GM12873 (cell line): Measurements from ENCODE around the gene ZNF343.

Source experiments
- TF ChIP-seq, protein P1 (sequence below): IDR thresholded peaks from 2 replicates; pipeline ENCODE4 v1.5.1; 2012; ENCODE audit warnings: low read depth, mild to moderate bottlenecking, moderate library complexity, low read length, control low read depth; ENCODE audit not compliant: insufficient read depth; ENCODE audit errors: missing control alignments

ZNF343 gene

DNA sequence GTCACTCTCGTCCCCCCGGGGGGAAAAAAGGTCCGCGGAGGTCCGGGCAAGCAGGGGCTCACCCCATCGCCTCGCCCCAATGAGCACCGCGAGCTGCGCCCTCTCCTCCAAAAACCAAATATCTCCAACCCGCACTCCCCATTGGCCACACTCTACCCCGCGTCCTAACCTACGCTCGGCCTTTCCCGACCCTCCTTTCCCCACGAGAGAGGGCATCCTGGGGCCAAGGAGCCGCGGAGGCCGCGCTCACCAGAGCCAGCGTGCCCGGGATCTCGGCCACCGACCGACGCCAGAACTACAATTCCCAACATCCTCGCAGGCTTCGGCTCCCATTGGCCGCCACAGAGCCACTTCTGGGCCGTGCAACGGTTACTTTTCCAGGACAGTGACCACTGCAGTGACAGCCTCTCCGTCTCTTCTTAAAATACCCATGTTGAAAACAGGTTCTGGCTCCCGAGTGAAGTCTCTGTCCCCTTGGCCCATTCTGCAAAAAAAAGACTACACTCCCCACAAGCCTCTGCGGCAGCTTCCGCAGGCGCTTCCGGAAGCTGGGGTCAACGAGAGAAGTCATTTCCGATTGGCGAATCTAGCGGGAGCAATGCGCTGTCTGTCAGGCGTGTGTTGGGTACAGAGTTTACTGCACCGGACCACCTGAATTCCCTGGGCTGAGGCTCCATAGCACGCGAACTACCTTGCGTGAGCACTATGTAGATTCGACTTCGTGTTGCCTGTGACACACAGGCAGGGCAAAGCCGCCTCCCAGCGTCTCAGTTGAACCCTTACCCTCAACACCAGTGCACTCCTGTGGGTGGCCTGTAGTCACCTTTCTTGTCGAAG is at the start of gene ZNF343:
Gene ZNF343, minus strand, starts transcription at position 285 of the 837 bp plus-strand sequence. CDS start 15,020 bp downstream, outside the sequence.
- TF ChIP-seq, protein P1, sequence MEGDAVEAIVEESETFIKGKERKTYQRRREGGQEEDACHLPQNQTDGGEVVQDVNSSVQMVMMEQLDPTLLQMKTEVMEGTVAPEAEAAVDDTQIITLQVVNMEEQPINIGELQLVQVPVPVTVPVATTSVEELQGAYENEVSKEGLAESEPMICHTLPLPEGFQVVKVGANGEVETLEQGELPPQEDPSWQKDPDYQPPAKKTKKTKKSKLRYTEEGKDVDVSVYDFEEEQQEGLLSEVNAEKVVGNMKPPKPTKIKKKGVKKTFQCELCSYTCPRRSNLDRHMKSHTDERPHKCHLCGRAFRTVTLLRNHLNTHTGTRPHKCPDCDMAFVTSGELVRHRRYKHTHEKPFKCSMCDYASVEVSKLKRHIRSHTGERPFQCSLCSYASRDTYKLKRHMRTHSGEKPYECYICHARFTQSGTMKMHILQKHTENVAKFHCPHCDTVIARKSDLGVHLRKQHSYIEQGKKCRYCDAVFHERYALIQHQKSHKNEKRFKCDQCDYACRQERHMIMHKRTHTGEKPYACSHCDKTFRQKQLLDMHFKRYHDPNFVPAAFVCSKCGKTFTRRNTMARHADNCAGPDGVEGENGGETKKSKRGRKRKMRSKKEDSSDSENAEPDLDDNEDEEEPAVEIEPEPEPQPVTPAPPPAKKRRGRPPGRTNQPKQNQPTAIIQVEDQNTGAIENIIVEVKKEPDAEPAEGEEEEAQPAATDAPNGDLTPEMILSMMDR = peak; percentile 10

DNA sequence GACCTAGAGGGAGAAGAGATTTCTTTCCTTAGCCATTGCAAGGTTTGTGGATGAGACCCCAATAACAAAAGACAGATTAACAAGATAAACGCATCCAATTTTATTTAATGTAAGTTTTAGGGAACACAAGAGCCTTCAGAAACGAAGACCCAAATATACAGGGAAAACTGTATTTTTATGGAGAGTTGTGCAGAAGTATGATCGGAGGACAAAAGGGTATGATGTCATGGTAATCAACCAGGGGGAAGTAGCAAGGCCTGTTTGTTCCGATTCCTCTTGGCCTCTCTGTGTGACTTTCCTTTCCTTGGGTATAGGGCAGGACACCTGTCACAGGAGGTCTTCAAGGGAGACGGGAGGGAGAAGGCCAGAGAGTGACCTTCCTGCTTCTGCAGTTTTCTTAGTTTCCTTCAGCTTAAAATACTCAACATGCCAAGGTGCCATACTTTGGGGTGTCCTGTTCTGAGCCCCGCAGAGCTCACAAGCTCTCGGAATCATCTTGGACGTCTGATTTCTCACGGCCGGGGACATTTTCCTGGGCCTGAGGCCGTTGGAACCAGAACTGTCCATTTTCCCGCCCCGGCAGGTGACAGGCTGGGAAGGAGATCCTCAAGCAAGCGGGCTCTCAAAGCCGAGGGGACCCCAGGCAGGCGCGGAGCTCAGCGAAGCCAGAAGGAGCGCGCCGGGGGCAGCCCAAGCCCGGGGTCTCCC is 49.3 kb upstream of the ZNF343 start:
- TF ChIP-seq, protein P1 = no peak

DNA sequence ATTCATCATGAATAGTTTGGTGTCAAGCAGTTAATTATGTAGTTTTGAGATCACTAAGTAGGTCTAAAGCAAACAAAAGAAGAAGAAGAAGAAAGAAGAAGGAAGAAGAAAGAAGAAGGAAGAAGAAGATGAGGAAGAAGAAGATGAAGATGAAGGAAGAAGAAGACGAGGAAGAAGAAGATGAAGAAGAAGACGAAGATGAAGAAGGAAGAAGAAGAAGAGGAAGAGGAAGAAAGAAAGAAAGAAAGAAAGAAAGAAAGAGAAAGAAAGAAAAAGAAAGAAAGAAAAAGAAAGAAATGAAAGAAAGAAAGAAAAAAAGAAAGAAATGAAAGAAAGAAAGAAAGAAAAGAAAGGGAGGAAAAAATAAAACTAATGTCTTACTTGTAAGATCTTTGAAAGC is 36.9 kb upstream of the ZNF343 start:
- TF ChIP-seq, protein P1 = no peak

DNA sequence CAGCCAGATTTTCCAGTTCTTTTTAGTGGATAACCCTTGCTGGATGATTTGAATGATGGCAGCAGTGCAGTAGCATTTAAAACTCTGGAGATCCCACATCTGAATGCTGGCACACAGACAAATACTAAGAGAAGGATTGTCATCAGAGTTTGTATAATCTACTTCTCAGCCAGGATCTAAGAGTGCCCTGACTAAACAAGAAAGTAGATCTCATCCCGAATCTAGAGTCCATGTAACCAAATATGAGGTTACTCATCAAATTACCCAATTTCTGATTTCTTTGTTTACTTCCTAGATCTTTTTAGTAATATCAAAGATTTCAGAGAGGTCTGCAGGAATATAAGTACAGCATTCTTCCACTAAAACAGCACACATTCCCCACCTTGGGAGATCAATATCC is 35.5 kb upstream of the ZNF343 start:
- TF ChIP-seq, protein P1 = no peak

DNA sequence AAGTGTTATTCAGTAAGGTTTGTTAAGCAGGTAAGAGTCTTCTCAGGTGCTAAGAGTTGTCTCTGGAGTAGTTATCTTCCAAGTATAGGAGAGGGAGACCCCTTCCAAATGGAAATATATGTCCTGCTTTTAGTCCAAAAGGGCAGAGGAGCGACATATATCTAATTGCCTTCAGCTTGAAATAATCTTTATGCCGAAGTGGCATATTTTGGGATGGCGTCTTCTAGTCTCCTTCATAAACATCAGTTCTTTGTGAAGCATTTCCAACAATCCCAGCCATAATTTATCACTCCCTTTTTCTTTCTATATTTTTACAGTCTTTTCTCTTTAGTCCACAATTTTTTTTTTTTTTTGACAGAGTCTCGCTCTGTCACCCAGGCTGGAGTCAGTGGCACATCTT is 33.6 kb upstream of the ZNF343 start:
- TF ChIP-seq, protein P1 = no peak

DNA sequence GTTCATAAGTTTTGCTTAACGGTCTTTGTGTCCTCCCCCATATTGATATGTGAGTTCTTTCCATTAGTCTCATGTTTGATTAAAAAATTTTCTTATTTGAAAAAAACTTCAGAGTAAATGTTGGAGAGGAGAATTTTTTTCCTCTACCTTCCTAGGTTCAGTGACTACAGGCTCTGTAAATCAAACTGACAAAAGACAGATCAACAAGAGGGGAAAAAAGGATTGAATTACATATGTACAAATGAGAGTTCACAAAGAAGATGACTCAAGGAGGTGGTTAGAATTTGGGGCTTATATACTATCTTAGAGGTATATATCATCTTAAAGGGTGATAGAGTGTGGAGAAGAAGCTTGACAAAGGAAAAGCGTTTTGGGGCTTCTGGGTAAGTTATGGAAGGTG is 33.2 kb upstream of the ZNF343 start:
- TF ChIP-seq, protein P1 = no peak
